ENCODE results near the gene TFEB.
A peak's percentile ranks its signal among the peaks of the same experiment; 100 is the strongest.

Gene TFEB

DNA sequence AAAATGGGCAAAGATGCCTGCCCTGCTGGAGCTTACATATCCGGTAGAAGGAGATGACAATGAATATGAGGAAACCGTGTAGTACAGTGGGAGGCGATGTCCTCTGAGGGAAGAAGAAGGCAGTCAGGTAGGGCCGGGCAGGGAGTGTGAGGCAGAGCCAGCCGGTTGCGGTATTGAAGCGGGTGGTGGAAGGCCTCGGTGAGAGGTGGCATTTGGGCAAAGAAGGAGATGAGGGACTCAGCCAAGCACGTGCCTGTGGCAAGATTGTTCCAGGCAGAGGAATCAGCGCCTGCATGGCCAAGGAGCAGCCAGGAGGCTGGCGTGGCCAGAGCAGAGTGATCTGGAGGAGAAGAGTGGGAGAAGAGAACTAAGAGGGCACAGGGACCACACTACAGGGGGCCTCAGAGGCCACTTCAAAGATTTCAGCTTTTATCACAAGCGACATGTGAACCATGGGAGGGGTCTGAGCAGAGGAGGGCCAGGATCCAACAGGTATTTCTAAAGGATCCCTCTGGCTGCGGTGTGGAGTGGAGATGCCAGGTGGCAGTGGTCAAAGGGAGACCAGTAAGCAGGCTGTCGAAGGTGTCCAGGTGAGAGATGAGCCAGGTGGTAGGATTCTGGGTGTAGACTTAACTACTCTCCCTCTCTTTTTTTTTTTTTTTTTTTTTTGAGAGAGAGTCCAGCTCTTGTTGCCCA, 83.3 kb downstream of the TFEB start:
- Histone ChIP-seq H3K27ac (ENCODE audit: insufficient read depth, low read depth, low read length, poor library complexity, severe bottlenecking) (no peak overlapping the region), H3K9me3 (ENCODE audit: control insufficient read depth, low read length) (no peaks in the 10 kb centered on the region), H3K4me1 (ENCODE audit: control insufficient read depth, insufficient read depth, low read length) (peaks cover 23% of the 10 kb centered on the region), H3K36me3 (ENCODE audit: control insufficient read depth, insufficient read depth, low read length) (peaks cover 30% of the 10 kb centered on the region), H3K27me3 (ENCODE audit: control insufficient read depth, insufficient read depth, low read length, poor library complexity, severe bottlenecking) (no peaks in the 10 kb centered on the region), H3K4me3 (ENCODE audit: insufficient read depth, low read depth, low read length) (no peak overlapping the region)
- 95 to 96% methylated on average over 13 to 14 of the region's 14 CpGs for WGBS, 2 experiments

- Histone ChIP-seq H3K4me3 (ENCODE audit: insufficient read depth, low read depth, low read length) (no peak overlapping the region), H3K27me3 (ENCODE audit: control insufficient read depth, insufficient read depth, low read length, poor library complexity, severe bottlenecking) (no peaks in the 10 kb centered on the region), H3K27ac (ENCODE audit: insufficient read depth, low read depth, low read length, poor library complexity, severe bottlenecking) (no peak overlapping the region), H3K9me3 (ENCODE audit: control insufficient read depth, low read length) (no peaks in the 10 kb centered on the region), H3K4me1 (ENCODE audit: control insufficient read depth, insufficient read depth, low read length) (peaks cover 20% of the 10 kb centered on the region), H3K36me3 (ENCODE audit: control insufficient read depth, insufficient read depth, low read length) (peaks cover 37% of the 10 kb centered on the region)
- 87% methylated on average over 11 of the region's 11 CpGs for WGBS, 2 experiments
Measured at GRCh38 chr6:41651246-41651961, 84.0 kb downstream of the TFEB start.

DNA sequence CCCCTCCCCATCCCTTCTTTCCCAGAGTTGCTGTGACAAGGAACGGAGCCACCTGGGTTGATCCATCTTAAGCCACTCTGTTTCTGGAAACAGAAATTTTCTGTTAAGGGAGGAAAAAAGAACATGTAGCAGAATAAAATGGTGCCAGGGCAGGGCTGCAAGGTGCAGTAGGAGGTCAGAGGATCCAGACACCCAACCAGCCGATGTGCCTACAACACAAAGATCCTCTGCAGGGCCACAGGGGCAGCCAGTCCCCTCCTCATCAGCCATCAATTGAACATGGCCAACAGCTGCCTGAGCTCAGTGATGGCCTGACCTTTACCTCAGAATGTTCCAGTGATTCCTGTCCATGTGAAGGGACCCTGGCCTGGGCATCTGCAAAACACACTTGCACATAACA, 85.3 kb downstream of the TFEB start:
- Histone ChIP-seq H3K27me3 (ENCODE audit: control insufficient read depth, insufficient read depth, low read length, poor library complexity, severe bottlenecking) (no peaks in the 10 kb centered on the region), H3K9me3 (ENCODE audit: control insufficient read depth, low read length) (no peaks in the 10 kb centered on the region), H3K27ac (ENCODE audit: insufficient read depth, low read depth, low read length, poor library complexity, severe bottlenecking) (no peak overlapping the region), H3K4me1 (ENCODE audit: control insufficient read depth, insufficient read depth, low read length) (peaks cover 21% of the 10 kb centered on the region), H3K36me3 (ENCODE audit: control insufficient read depth, insufficient read depth, low read length) (peaks cover 39% of the 10 kb centered on the region), H3K4me3 (ENCODE audit: insufficient read depth, low read depth, low read length) (no peak overlapping the region)
- WGBS, 2 experiments: 91 to 97% methylated on average over 1 to 2 of the region's 2 CpGs

GRCh38 chr6:41649596-41649995, 85.8 kb downstream of the TFEB start:
- H3K36me3 ChIP-seq (ENCODE audit: control insufficient read depth, insufficient read depth, low read length): peaks cover 39% of the 10 kb centered on the region
- H3K27ac ChIP-seq (ENCODE audit: insufficient read depth, low read depth, low read length, poor library complexity, severe bottlenecking): no peak overlapping the region
- H3K4me1 ChIP-seq (ENCODE audit: control insufficient read depth, insufficient read depth, low read length): peaks cover 21% of the 10 kb centered on the region
- H3K9me3 ChIP-seq (ENCODE audit: control insufficient read depth, low read length): no peaks in the 10 kb centered on the region
- H3K27me3 ChIP-seq (ENCODE audit: control insufficient read depth, insufficient read depth, low read length, poor library complexity, severe bottlenecking): no peaks in the 10 kb centered on the region
- WGBS, 2 experiments: 83 to 84% methylated on average over 10 of the region's 10 CpGs
- H3K4me3 ChIP-seq (ENCODE audit: insufficient read depth, low read depth, low read length): no peak overlapping the region

GRCh38 chr6:41648921-41649320, 86.5 kb downstream of the TFEB start:
- WGBS, 2 experiments: 95 to 96% methylated on average over 5 of the region's 5 CpGs
- Histone ChIP-seq H3K4me3 (ENCODE audit: insufficient read depth, low read depth, low read length) (no peak overlapping the region), H3K27ac (ENCODE audit: insufficient read depth, low read depth, low read length, poor library complexity, severe bottlenecking) (no peak overlapping the region), H3K27me3 (ENCODE audit: control insufficient read depth, insufficient read depth, low read length, poor library complexity, severe bottlenecking) (no peaks in the 10 kb centered on the region), H3K4me1 (ENCODE audit: control insufficient read depth, insufficient read depth, low read length) (peaks cover 25% of the 10 kb centered on the region), H3K9me3 (ENCODE audit: control insufficient read depth, low read length) (no peaks in the 10 kb centered on the region), H3K36me3 (ENCODE audit: control insufficient read depth, insufficient read depth, low read length) (peaks cover 39% of the 10 kb centered on the region)

DNA sequence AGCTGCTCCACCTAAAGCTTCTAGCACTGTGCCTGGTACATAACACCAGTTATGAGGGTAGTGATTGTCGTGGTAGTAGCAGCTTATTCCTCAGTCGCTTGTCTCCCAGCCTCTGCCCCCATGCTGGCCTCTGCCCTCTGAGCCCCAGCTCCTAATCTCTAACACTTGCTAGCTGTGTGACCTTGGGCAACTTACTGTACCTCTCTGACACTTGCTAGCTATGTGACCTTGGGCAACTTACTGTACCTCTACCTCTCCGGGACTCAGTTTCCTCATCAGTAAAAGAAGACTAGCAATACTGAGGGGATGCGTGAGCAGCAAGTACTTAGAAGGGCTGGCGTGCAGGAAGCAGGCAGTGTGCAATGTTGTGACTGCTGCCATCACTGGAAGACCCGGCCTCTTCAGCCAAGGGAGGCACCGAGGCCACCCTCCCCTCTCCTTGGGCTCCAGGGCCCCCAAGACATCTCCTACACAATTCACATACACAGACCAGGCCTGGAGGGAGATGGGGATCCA, 87.3 kb downstream of the TFEB start:
- peaks cover 35% of the 10 kb centered on the region for H3K36me3 ChIP-seq (ENCODE audit: control insufficient read depth, insufficient read depth, low read length)
- WGBS, 2 experiments: 94 to 97% methylated on average over 7 of the region's 7 CpGs

DNA sequence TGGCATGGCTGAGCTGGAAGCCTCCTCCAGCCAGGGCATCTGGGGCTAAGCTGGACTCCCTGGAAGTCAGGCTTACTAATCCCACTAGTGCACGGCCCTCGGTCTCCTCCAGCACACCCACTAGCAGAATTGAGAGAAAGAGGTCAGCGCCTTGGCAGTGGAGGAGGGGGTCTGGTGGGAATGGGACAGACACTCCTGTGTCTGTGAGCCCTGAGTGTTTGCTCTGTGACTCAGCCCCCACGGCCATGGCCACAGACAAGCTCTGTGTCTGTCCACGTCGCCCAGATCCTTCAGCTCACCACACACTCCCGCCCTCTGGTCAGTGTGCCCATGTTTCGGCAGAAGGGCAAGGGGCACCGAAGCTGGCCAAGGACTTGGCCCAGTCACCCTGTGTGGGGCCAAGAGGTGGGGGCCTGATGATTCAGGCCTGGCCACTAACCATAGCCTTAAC, 88.3 kb downstream of the TFEB start:
- Histone ChIP-seq H3K36me3 (ENCODE audit: control insufficient read depth, insufficient read depth, low read length) (peaks cover 35% of the 10 kb centered on the region), H3K4me1 (ENCODE audit: control insufficient read depth, insufficient read depth, low read length) (peaks cover 41% of the 10 kb centered on the region), H3K27me3 (ENCODE audit: control insufficient read depth, insufficient read depth, low read length, poor library complexity, severe bottlenecking) (no peaks in the 10 kb centered on the region), H3K27ac (ENCODE audit: insufficient read depth, low read depth, low read length, poor library complexity, severe bottlenecking) (no peak overlapping the region), H3K4me3 (ENCODE audit: insufficient read depth, low read depth, low read length) (no peak overlapping the region), H3K9me3 (ENCODE audit: control insufficient read depth, low read length) (no peaks in the 10 kb centered on the region)
- WGBS, 2 experiments: 94% methylated on average over 9 of the region's 9 CpGs

More for the DNA sequence above, 87.3 kb downstream of the TFEB start:
- Histone ChIP-seq H3K27me3 (ENCODE audit: control insufficient read depth, insufficient read depth, low read length, poor library complexity, severe bottlenecking) (no peaks in the 10 kb centered on the region), H3K9me3 (ENCODE audit: control insufficient read depth, low read length) (no peaks in the 10 kb centered on the region), H3K4me3 (ENCODE audit: insufficient read depth, low read depth, low read length) (no peak overlapping the region), H3K4me1 (ENCODE audit: control insufficient read depth, insufficient read depth, low read length) (peaks cover 30% of the 10 kb centered on the region), H3K27ac (ENCODE audit: insufficient read depth, low read depth, low read length, poor library complexity, severe bottlenecking) (no peak overlapping the region)

GRCh38 chr6:41646026-41646795, 89.2 kb downstream of the TFEB start:
- peaks cover 42% of the 10 kb centered on the region for H3K4me1 ChIP-seq (ENCODE audit: control insufficient read depth, insufficient read depth, low read length)
- H3K9me3 ChIP-seq (ENCODE audit: control insufficient read depth, low read length): no peaks in the 10 kb centered on the region
- no peaks in the 10 kb centered on the region for H3K27me3 ChIP-seq (ENCODE audit: control insufficient read depth, insufficient read depth, low read length, poor library complexity, severe bottlenecking)
- 79 to 81% methylated on average over 14 of the region's 14 CpGs for WGBS, 2 experiments
- peaks cover 27% of the 10 kb centered on the region for H3K36me3 ChIP-seq (ENCODE audit: control insufficient read depth, insufficient read depth, low read length)
- H3K4me3 ChIP-seq (ENCODE audit: insufficient read depth, low read depth, low read length): no peak overlapping the region
- H3K27ac ChIP-seq (ENCODE audit: insufficient read depth, low read depth, low read length, poor library complexity, severe bottlenecking): no peak overlapping the region

DNA sequence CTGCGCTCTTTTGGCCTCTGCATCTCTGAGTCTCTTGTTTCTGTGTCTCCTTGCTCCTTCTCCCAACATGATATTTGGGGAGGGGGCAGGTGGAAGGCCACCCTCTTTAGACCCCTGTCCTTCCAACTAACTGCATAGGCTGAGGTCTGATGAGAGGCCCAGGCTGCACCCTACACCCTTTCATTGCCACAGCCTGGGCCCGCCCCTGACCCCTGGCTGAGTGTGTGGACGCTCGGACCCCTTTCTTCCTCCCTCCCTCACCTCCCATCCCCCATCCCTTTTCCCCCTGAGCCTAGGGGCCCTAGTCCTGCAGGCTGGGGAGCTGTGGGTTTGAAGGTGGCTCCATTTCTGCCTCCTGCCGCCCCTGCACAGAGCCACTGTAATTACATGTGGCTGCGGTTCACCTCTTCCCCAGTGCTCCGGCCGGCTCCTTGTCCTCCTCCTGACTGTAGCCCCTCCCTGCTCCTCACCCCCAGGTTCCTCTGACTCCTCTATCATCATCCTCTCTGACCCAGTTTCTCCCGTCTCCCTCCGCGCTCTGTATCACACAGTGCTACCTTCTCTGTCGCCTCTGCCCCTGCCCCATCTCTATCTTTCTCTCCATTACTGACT, 90.3 kb downstream of the TFEB start:
- Histone ChIP-seq H3K27ac (ENCODE audit: insufficient read depth, low read depth, low read length, poor library complexity, severe bottlenecking) (no peak overlapping the region), H3K4me1 (ENCODE audit: control insufficient read depth, insufficient read depth, low read length) (peaks cover 52% of the 10 kb centered on the region), H3K9me3 (ENCODE audit: control insufficient read depth, low read length) (no peaks in the 10 kb centered on the region), H3K36me3 (ENCODE audit: control insufficient read depth, insufficient read depth, low read length) (peaks cover 22% of the 10 kb centered on the region), H3K4me3 (ENCODE audit: insufficient read depth, low read depth, low read length) (peak overlapping the region; percentile 10), H3K27me3 (ENCODE audit: control insufficient read depth, insufficient read depth, low read length, poor library complexity, severe bottlenecking) (no peaks in the 10 kb centered on the region)
- 21 to 23% methylated on average over 12 of the region's 12 CpGs for WGBS, 2 experiments
